Measurements from ENCODE around the gene VANGL2.

GRCh38 chr1:160415696-160416290 lies 15.4 kb downstream of the VANGL2 start:
- TF ChIP-seq, protein P1, sequence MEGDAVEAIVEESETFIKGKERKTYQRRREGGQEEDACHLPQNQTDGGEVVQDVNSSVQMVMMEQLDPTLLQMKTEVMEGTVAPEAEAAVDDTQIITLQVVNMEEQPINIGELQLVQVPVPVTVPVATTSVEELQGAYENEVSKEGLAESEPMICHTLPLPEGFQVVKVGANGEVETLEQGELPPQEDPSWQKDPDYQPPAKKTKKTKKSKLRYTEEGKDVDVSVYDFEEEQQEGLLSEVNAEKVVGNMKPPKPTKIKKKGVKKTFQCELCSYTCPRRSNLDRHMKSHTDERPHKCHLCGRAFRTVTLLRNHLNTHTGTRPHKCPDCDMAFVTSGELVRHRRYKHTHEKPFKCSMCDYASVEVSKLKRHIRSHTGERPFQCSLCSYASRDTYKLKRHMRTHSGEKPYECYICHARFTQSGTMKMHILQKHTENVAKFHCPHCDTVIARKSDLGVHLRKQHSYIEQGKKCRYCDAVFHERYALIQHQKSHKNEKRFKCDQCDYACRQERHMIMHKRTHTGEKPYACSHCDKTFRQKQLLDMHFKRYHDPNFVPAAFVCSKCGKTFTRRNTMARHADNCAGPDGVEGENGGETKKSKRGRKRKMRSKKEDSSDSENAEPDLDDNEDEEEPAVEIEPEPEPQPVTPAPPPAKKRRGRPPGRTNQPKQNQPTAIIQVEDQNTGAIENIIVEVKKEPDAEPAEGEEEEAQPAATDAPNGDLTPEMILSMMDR (conservative IDR thresholded peaks at IDR 0.05; ENCODE audit: low read length), result no peak
- TF ChIP-seq EZH2phosphoT487 (IDR thresholded peaks at IDR 0.05; ENCODE audit: borderline replicate concordance, low read depth, low read length), result no peak

Measured in OCI-LY7 (cell line).